Endothelial cell of umbilical vein (primary cell): ENCODE results near the gene MACROD2. TPM values are rescaled to one million over a fixed set of nuclear protein-coding genes. Genes with fewer than 3 reads are reported as not detected.

Experiments
- BruUV-seq: library from RNA; stranded (reverse); fragments of 400-500 nt; replicated peaks from 2 replicates; lab custom pipeline; 2021; lab: Mats Ljungman, UMichigan
- CTCF ChIA-PET: fragments of 300-600, 350-600 bp; sonication (Branson Sonifier 250); formaldehyde crosslinking; loops from one replicate; lab custom pipeline; 2021; ENCODE audit warnings: antibody characterized with exemption, inconsistent platforms; lab: Charles Lee
- POLR2A ChIA-PET: fragments of 300-600, 350-600 bp; sonication (Branson Sonifier 250); formaldehyde crosslinking; loops from one replicate; lab custom pipeline; 2021; ENCODE audit warnings: antibody characterized with exemption, inconsistent platforms; lab: Charles Lee
- DNase-seq: peaks from one replicate; pipeline ENCODE4 v3.0.0-alpha.2; 2011; ENCODE audit warnings: low read depth, low spot score
- FAIRE-seq: peaks from 2 replicates; lab custom pipeline; 2011; peaks lifted over from hg19 to GRCh38; lab: Jason Lieb, UNC
- H2AFZ ChIP-seq: 2 replicates; pipeline ENCODE4 v1.6.0; 2012; ENCODE audit warnings: low read depth, low read length, control low read depth, inconsistent platforms
- H3K27ac ChIP-seq: 2 replicates; pipeline ENCODE4 v1.5.1; 2011; ENCODE audit warnings: low read depth, mild to moderate bottlenecking, control low read depth, low read length, moderate library complexity; ENCODE audit not compliant: insufficient read depth
- H3K27me3 ChIP-seq, 2 experiments: 2 replicates each; pipeline versions ENCODE4 v1.6.0 to v1.6.1; 2011; ENCODE audit warnings: low read length in 2 of 2, mixed read lengths in 1 of 2; ENCODE audit not compliant: control insufficient read depth in 2 of 2, insufficient read depth in 2 of 2
- H3K36me3 ChIP-seq, 2 experiments: 2 replicates in 1 of 2; 3 replicates in 1 of 2; pipeline ENCODE4 v1.5.1; 2011; ENCODE audit warnings: low read length in 2 of 2, mild to moderate bottlenecking in 1 of 2, moderate library complexity in 1 of 2; ENCODE audit not compliant: control insufficient read depth in 2 of 2, insufficient read depth in 2 of 2; ENCODE audit errors: extremely low read depth in 1 of 2
- H3K4me1 ChIP-seq: 3 replicates; pipeline ENCODE4 v1.5.1; 2011; ENCODE audit warnings: mild to moderate bottlenecking, low read length; ENCODE audit not compliant: control insufficient read depth, insufficient read depth; ENCODE audit errors: extremely low read depth
- H3K4me2 ChIP-seq: 2 replicates; pipeline ENCODE4 v1.6.1; 2011; ENCODE audit warnings: low read length, control low read depth, mixed read lengths; ENCODE audit not compliant: insufficient read depth
- H3K4me3 ChIP-seq, 3 experiments: fragments of 200-600 bp in 1 of 3; sonication (generic), shearing (Covaris generic) in 1 of 3; replicated peaks in 1 of 3; 2 replicates each; pipeline ENCODE4 v1.5.1; 2011 to 2016; ENCODE audit warnings: control low read depth in 3 of 3, low read length in 3 of 3, mild to moderate bottlenecking in 2 of 3, inconsistent platforms in 1 of 3, low read depth in 1 of 3, moderate library complexity in 1 of 3; ENCODE audit not compliant: insufficient read depth in 1 of 3
- H3K79me2 ChIP-seq: 2 replicates; pipeline ENCODE4 v1.6.0; 2012; ENCODE audit warnings: low read length, inconsistent platforms; ENCODE audit not compliant: control insufficient read depth, insufficient read depth
- H3K9ac ChIP-seq: replicated peaks from 2 replicates; pipeline ENCODE3; 2011; ENCODE audit warnings: low read length, control low read depth; ENCODE audit not compliant: insufficient read depth; ENCODE audit errors: extremely low read depth
- H3K9me1 ChIP-seq: replicated peaks from 3 replicates; pipeline ENCODE4 v1.6.0; 2011; ENCODE audit warnings: mild to moderate bottlenecking, low read length; ENCODE audit not compliant: control insufficient read depth, insufficient read depth; ENCODE audit errors: extremely low read depth
- H3K9me3 ChIP-seq: replicated peaks from 2 replicates; pipeline ENCODE4 v1.5.1; 2012; ENCODE audit warnings: low read length, inconsistent platforms; ENCODE audit not compliant: control insufficient read depth, insufficient read depth
- H4K20me1 ChIP-seq: replicated peaks from 2 replicates; pipeline ENCODE3; 2011; ENCODE audit warnings: mild to moderate bottlenecking, low read length; ENCODE audit not compliant: control insufficient read depth, insufficient read depth; ENCODE audit errors: extremely low read depth
- EZH2 ChIP-seq: IDR thresholded peaks from 2 replicates; pipeline ENCODE4 v1.6.1; 2012; ENCODE audit warnings: borderline replicate concordance, low read depth, mild to moderate bottlenecking, moderate library complexity, low read length, inconsistent platforms; ENCODE audit not compliant: severe bottlenecking
- FOS ChIP-seq: IDR thresholded peaks from 2 replicates; pipeline ENCODE4 v1.6.1; 2011; ENCODE audit warnings: mild to moderate bottlenecking, low read length, moderate library complexity, borderline replicate concordance; ENCODE audit not compliant: insufficient read depth
- GATA2 ChIP-seq: IDR thresholded peaks from 2 replicates; pipeline ENCODE4 v1.7.0; 2011; ENCODE audit warnings: low read depth, mild to moderate bottlenecking, moderate library complexity, mixed read lengths, low read length; ENCODE audit not compliant: insufficient read length, insufficient read depth
- JUN ChIP-seq: IDR thresholded peaks from 2 replicates; pipeline ENCODE4 v1.6.1; 2011; ENCODE audit warnings: borderline replicate concordance, low read depth; ENCODE audit not compliant: insufficient read length, insufficient read depth
- MYC ChIP-seq: IDR thresholded peaks from one replicate; pipeline ENCODE4 v1.6.1; 2011; ENCODE audit warnings: mild to moderate bottlenecking, low read depth, low read length
- POLR2AphosphoS5 ChIP-seq: IDR thresholded peaks from 2 replicates; pipeline ENCODE4 v1.6.1; 2012; ENCODE audit warnings: low read depth, mild to moderate bottlenecking, control low read depth, low read length, moderate library complexity; ENCODE audit not compliant: insufficient read depth
- dilution Hi-C: fragments of 300-500 bp; cut with MboI; formaldehyde crosslinking; loops from one replicate; pipeline ENCODE4 v1.15.0; 2019; ENCODE audit warnings: low sequenced_read_pairs; ENCODE audit not compliant: extremely low pct_ligation_motif_present
- intact Hi-C: fragments of 100-400 bp; cut with micrococcal nuclease; formaldehyde crosslinking; loops from one replicate; pipeline ENCODE4 v1.10.0; 2022
- polyA plus RNA-seq, 4 experiments: library from polyadenylated mRNA; depleted of rRNA in 3 of 4; stranded (reverse) in 3 of 4; unstranded in 1 of 4; fragments of >200 nt; gene quantifications; 2 replicates each; pipeline versions ENCODE4 v1.2.1 to v1.2.3, GENCODE V29; 2011 to 2012; ENCODE audit warnings: missing spikeins in 1 of 4
- total RNA-seq: library from RNA; stranded (reverse); gene quantifications from 2 replicates; pipeline ENCODE4 v1.2.3, GENCODE V29; 2021
- TF ChIP-seq, protein P1 (sequence below): IDR thresholded peaks from 2 replicates; pipeline ENCODE4 v1.6.1; 2011; ENCODE audit not compliant: insufficient read depth, insufficient read length

The MACROD2 gene
- total and polyA plus RNA-seq, 2 donors (not counting 3 experiments of a cell fraction or from before 2014, with no cell fraction given): 0.11 to 0.73 TPM

GRCh38 chr20:15711177-15711576, 1715.9 kb downstream of the MACROD2 start:
- H3K27ac ChIP-seq: no peak overlapping the region
- H3K27me3 ChIP-seq: no peaks in the 10 kb centered on the region
- no peaks in the 10 kb centered on the region for H3K9me3 ChIP-seq
- H3K79me2 ChIP-seq: no peaks in the 10 kb centered on the region
- no peak overlapping the region for H3K4me2 ChIP-seq
- BruUV-seq: no TSS peak
- intact Hi-C loops: no loop called here
- H3K9me1 ChIP-seq: no peaks in the 10 kb centered on the region
- dilution Hi-C loops: no loop called here
- H4K20me1 ChIP-seq: no peaks in the 10 kb centered on the region
- FAIRE-seq: no peak
- POLR2A ChIA-PET: no interaction called here
- TF ChIP-seq JUN (no peak), GATA2 (no peak), EZH2 (no peak)
- no peak overlapping the region for H2AFZ ChIP-seq
- CTCF ChIA-PET: no interaction called here
- H3K4me1 ChIP-seq: peaks cover 3% of the 10 kb centered on the region
- DNase-seq: no peak
- no peak overlapping the region for H3K9ac ChIP-seq
- no peaks in the 10 kb centered on the region for H3K36me3 ChIP-seq
- H3K4me3 ChIP-seq: no peak overlapping the region

DNA sequence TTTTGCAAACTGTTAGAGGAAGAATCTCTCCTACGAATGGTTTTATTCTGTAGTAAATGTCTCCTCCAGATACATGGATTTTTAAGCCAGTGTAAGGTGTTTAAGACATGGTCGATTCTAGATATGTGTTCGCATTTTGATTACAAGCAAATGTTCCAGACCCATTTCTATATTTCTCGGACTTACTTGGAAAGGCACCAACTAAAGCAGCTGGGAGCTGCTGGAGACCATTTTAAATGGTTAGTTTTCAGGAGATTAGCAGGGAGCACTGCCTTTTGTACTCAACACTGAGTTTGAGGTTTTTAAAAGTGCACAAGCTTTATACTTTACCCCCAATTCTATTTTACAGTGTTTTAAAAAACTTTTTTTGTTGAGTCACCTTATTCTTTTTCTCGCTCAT, 1720.9 kb downstream of the MACROD2 start:
- H3K9ac ChIP-seq: no peak overlapping the region
- no peaks in the 10 kb centered on the region for H3K9me3 ChIP-seq
- peak; percentile 4 for FAIRE-seq
- DNase-seq: no peak
- H2AFZ ChIP-seq: no peak overlapping the region
- no peaks in the 10 kb centered on the region for H3K36me3 ChIP-seq
- H3K27ac ChIP-seq: no peak overlapping the region
- no peaks in the 10 kb centered on the region for H3K9me1 ChIP-seq
- no peak for TF ChIP-seq POLR2AphosphoS5
- no peak for TF ChIP-seq EZH2
- TF ChIP-seq MYC: no peak
- no peak for TF ChIP-seq FOS
- TF ChIP-seq, protein P1, sequence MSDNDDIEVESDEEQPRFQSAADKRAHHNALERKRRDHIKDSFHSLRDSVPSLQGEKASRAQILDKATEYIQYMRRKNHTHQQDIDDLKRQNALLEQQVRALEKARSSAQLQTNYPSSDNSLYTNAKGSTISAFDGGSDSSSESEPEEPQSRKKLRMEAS: no peak
- TF ChIP-seq GATA2: no peak
- ChIA-PET POLR2A (no interaction called here), CTCF (no interaction called here)
- no peaks in the 10 kb centered on the region for H4K20me1 ChIP-seq
- no peaks in the 10 kb centered on the region for H3K79me2 ChIP-seq
- H3K27me3 ChIP-seq: no peaks in the 10 kb centered on the region
- BruUV-seq: no TSS peak
- dilution Hi-C loops: no loop called here
- H3K4me2 ChIP-seq: no peak overlapping the region
- no peak overlapping the region for H3K4me3 ChIP-seq
- no peaks in the 10 kb centered on the region for H3K4me1 ChIP-seq
- intact Hi-C loops: no loop called here
